ENCODE results near the gene HEATR1.

DNA sequence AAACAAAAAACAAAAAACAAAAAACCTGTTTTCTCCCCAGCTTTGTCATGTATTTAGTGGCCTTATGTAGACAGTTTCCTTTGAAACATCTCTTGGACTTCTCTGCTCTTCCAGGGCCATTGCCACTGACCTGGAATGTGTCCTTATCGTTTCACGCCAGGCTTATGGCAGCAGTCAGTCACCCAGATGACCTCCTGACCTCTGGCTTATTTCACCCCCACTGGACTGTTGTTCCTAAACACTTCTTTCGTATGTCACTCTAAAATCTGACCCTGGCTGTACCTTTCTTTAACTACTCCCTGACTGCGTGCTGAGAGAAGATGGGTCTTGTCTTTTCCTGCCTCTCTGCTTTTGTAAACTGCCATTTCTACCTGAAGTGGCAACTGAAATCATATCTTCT is 71.5 kb downstream of the HEATR1 start:
- TF ChIP-seq POLR2AphosphoS5 (IDR thresholded peaks at IDR 0.05; ENCODE audit: low read depth, low read length) (no peak), TAF1 (IDR thresholded peaks at IDR 0.05; ENCODE audit: borderline replicate concordance, insufficient read depth, low read length) (no peak)
- TF ChIP-seq, protein P1, sequence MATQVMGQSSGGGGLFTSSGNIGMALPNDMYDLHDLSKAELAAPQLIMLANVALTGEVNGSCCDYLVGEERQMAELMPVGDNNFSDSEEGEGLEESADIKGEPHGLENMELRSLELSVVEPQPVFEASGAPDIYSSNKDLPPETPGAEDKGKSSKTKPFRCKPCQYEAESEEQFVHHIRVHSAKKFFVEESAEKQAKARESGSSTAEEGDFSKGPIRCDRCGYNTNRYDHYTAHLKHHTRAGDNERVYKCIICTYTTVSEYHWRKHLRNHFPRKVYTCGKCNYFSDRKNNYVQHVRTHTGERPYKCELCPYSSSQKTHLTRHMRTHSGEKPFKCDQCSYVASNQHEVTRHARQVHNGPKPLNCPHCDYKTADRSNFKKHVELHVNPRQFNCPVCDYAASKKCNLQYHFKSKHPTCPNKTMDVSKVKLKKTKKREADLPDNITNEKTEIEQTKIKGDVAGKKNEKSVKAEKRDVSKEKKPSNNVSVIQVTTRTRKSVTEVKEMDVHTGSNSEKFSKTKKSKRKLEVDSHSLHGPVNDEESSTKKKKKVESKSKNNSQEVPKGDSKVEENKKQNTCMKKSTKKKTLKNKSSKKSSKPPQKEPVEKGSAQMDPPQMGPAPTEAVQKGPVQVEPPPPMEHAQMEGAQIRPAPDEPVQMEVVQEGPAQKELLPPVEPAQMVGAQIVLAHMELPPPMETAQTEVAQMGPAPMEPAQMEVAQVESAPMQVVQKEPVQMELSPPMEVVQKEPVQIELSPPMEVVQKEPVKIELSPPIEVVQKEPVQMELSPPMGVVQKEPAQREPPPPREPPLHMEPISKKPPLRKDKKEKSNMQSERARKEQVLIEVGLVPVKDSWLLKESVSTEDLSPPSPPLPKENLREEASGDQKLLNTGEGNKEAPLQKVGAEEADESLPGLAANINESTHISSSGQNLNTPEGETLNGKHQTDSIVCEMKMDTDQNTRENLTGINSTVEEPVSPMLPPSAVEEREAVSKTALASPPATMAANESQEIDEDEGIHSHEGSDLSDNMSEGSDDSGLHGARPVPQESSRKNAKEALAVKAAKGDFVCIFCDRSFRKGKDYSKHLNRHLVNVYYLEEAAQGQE (IDR thresholded peaks at IDR 0.05; ENCODE audit: insufficient read depth in 1 of 2, low read depth in 2 of 2, low read length in 2 of 2), result no peak
